GM06990 (cell line): ENCODE data around the gene C2CD3.
"Not testable (repeated sequence)": the region's sequence is repeated elsewhere in the genome, so short reads cannot be mapped to it uniquely, and the experiment has no call there.

ENCODE experiments used
- DNase-seq: peaks from one replicate; pipeline ENCODE4 v3.0.0-alpha.2; 2011; ENCODE audit not compliant: insufficient read length; ENCODE audit errors: extremely low read depth
- H3K27me3 ChIP-seq: replicated peaks from 2 replicates; pipeline ENCODE4 v1.6.0; 2011; ENCODE audit warnings: low read length; ENCODE audit not compliant: control insufficient read depth, insufficient read depth
- H3K36me3 ChIP-seq: 2 replicates; pipeline ENCODE4 v1.5.1; 2011; ENCODE audit warnings: low read length; ENCODE audit not compliant: control insufficient read depth, insufficient read depth
- H3K4me3 ChIP-seq: replicated peaks from 2 replicates; pipeline ENCODE4 v1.5.1; 2011; ENCODE audit warnings: low read depth, mild to moderate bottlenecking, control low read depth, low read length
- TF ChIP-seq, protein P1 (sequence below): IDR thresholded peaks from 2 replicates; pipeline ENCODE4 v1.5.1; 2011; ENCODE audit warnings: low read length, control low read depth, mild to moderate bottlenecking, inconsistent platforms; ENCODE audit not compliant: insufficient read depth, poor library complexity, severe bottlenecking

C2CD3 gene

DNA sequence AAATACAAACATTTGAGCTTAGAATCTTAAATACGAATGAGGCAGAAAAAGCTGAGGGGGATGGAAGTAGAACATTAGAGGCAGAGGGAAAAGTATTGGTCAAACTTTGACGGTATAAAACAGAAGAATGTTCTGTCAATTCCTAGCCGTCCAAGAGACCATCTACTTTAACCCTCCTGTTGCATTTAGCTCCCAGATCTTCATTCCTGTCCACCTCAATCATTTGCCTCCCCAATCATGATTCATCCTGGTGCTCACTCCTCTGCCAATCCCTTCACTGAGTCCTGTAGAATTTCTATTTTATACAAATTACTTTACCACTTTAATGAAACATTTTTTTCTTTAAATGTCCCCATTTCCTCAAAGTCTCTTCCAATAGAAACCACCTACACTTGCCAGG lies 28.2 kb downstream of the C2CD3 start:
- DNase-seq: no peak
- Histone ChIP-seq H3K4me3 (no peak overlapping the region), H3K27me3 (no peaks in the 10 kb centered on the region), H3K36me3 (peaks cover 1% of the 10 kb centered on the region)
- TF ChIP-seq, protein P1, sequence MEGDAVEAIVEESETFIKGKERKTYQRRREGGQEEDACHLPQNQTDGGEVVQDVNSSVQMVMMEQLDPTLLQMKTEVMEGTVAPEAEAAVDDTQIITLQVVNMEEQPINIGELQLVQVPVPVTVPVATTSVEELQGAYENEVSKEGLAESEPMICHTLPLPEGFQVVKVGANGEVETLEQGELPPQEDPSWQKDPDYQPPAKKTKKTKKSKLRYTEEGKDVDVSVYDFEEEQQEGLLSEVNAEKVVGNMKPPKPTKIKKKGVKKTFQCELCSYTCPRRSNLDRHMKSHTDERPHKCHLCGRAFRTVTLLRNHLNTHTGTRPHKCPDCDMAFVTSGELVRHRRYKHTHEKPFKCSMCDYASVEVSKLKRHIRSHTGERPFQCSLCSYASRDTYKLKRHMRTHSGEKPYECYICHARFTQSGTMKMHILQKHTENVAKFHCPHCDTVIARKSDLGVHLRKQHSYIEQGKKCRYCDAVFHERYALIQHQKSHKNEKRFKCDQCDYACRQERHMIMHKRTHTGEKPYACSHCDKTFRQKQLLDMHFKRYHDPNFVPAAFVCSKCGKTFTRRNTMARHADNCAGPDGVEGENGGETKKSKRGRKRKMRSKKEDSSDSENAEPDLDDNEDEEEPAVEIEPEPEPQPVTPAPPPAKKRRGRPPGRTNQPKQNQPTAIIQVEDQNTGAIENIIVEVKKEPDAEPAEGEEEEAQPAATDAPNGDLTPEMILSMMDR: no peak

GRCh38 chr11:74141908-74142307 lies 28.9 kb downstream of the C2CD3 start:
- TF ChIP-seq, protein P1: no peak
- no peak for DNase-seq
- no peak overlapping the region for H3K4me3 ChIP-seq
- no peaks in the 10 kb centered on the region for H3K27me3 ChIP-seq
- peaks cover 1% of the 10 kb centered on the region for H3K36me3 ChIP-seq

DNA sequence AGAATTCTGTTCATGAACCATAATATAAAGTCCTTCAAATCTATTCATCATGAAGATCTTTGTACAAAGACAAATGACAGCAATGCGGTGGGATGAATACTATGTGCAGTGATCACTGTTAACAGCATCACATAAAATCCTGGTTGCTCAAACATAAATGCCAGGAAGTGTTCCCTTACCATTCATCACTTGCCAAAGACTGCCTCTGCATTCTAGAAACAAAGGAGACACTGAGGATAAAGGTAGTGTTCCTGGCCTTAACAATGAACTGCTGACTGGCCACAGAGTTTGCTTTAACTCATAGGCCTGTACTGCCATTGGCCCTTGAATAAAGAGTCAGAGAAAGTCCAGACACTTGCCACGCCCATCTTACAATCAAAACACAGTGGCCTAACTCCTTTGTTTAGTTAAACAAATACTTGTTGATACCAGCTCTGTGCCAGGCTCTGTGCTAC lies 29.5 kb downstream of the C2CD3 start:
- Histone ChIP-seq H3K36me3 (peaks cover 1% of the 10 kb centered on the region), H3K4me3 (no peak overlapping the region), H3K27me3 (no peaks in the 10 kb centered on the region)
- TF ChIP-seq, protein P1: no peak
- DNase-seq: no peak

DNA sequence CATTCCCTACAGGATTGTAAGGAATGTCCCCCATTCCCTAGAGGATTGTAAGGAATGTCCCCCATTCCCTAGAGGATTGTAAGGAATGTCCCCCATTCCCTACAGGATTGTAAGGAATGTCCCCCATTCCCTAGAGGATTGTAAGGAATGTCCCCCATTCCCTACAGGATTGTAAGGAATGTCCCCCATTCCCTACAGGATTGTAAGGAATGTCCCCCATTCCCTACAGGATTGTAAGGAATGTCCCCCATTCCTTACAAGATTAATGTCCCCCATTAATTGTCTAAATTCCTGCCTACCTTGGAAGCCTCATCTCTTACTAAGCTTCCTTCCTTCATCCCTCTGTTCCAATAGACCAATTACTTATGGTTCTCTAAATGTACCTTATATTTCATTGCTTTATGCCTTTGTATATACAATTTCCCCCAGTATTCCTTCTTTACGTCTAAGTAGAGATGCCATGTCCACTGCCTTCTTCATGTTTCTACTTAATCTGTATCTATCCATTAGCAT lies 30.8 kb downstream of the C2CD3 start:
- not testable (repeated sequence) for H3K4me3 ChIP-seq, H3K36me3 ChIP-seq, H3K27me3 ChIP-seq, DNase-seq

DNA sequence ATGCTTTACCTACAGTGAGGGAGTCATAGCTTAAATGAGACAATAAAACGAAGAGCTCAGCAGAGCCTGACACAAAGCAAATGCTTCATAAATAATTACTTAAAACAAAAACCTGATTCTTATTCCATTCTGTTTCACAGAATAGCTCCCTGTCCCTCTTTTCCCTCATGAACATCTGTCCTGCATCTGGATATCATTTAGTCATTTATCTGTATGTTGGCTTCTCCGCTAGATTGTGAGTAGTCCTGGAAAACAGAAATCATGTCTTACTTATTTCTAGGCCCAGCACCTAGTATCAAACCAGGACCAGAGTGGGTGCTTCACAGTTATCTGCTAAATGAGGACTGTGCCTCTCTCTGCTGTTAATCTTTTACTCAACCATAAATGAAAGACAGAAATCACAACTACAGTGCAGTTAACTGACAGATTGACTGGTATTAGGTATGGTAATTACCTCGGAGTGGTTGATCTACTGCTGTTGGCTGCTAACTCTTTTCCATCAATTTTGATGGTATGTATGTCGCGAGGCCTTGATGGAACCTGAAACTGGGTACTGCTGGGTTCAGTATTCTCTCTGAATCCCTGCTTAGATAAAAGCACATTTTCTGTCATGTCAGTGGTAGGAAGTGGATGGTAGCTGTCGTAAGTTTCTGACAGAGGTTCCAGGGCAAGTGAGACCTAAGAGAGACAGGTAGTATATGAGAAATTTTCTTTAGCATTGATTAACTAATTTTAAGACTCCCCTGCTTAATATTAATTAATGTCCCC lies 31.5 kb downstream of the C2CD3 start:
- peaks cover 1% of the 10 kb centered on the region for H3K36me3 ChIP-seq
- no peak overlapping the region for H3K4me3 ChIP-seq
- H3K27me3 ChIP-seq: no peaks in the 10 kb centered on the region
- DNase-seq: no peak
- TF ChIP-seq, protein P1: no peak

DNA sequence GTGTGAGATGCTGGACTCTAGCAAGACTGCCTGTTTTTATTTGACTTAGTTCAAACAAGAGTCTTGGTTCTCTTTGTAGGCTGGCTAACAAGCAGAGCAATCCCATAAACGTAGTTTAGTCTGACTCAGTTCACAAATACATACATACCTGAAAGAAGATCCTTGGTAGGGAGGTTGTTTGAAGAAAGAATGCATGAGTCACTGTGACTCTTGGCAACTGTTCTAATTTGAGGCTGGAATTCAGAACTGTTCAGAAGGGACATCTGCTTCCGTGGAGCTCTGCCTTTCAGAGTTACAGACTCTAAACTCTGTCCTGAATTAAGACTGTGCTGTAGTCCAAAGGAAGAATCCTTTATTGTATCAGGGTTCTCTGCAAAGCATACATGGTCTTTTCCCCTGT lies 32.2 kb downstream of the C2CD3 start:
- TF ChIP-seq, protein P1: no peak
- Histone ChIP-seq H3K4me3 (no peak overlapping the region), H3K36me3 (peaks cover 1% of the 10 kb centered on the region), H3K27me3 (no peaks in the 10 kb centered on the region)
- no peak for DNase-seq
